Measurements from ENCODE around the gene SPACA9.

Gene SPACA9

GRCh38 chr9:132888151-132888550 is 9.5 kb downstream of the SPACA9 start:
- in situ Hi-C loops (cut with HindIII; ENCODE audit: low sequenced_read_pairs): no loop called here

- in situ Hi-C loops (cut with HindIII; ENCODE audit: low sequenced_read_pairs): no loop called here
These were observed 13.7 kb downstream of the SPACA9 start for GRCh38 chr9:132892400-132892799.

- in situ Hi-C loops (cut with HindIII; ENCODE audit: low sequenced_read_pairs): no loop called here
These were observed 15.6 kb downstream of the SPACA9 start for GRCh38 chr9:132894346-132894745.

GRCh38 chr9:132894862-132895835 is 16.5 kb downstream of the SPACA9 start:
- in situ Hi-C loops (cut with HindIII; ENCODE audit: low sequenced_read_pairs): no loop called here

- in situ Hi-C loops (cut with HindIII; ENCODE audit: low sequenced_read_pairs): no loop called here
These were observed 17.6 kb downstream of the SPACA9 start for GRCh38 chr9:132896264-132896663.

- in situ Hi-C loops (cut with HindIII; ENCODE audit: low sequenced_read_pairs): no loop called here
These were observed 18.2 kb downstream of the SPACA9 start for GRCh38 chr9:132896906-132897305.

- in situ Hi-C loops (cut with HindIII; ENCODE audit: low sequenced_read_pairs): no loop called here
These were observed 19.4 kb downstream of the SPACA9 start for GRCh38 chr9:132898051-132898450.

- in situ Hi-C loops (cut with HindIII; ENCODE audit: low sequenced_read_pairs): no loop called here
These were observed 23.4 kb downstream of the SPACA9 start for GRCh38 chr9:132901858-132902831.

GRCh38 chr9:132903574-132904492 is 25.1 kb downstream of the SPACA9 start:
- in situ Hi-C loops (cut with HindIII; ENCODE audit: low sequenced_read_pairs): no loop called here

GRCh38 chr9:132905726-132906125 is 27.0 kb downstream of the SPACA9 start:
- in situ Hi-C loops (cut with HindIII; ENCODE audit: low sequenced_read_pairs): no loop called here

GRCh38 chr9:132908635-132909034 is 29.9 kb downstream of the SPACA9 start:
- in situ Hi-C loops (cut with HindIII; ENCODE audit: low sequenced_read_pairs): no loop called here

GRCh38 chr9:132909311-132909710 is 30.6 kb downstream of the SPACA9 start:
- in situ Hi-C loops (cut with HindIII; ENCODE audit: low sequenced_read_pairs): no loop called here

- in situ Hi-C loops (cut with HindIII; ENCODE audit: low sequenced_read_pairs): no loop called here
These were observed 31.7 kb downstream of the SPACA9 start for GRCh38 chr9:132910376-132910775.

- in situ Hi-C loops (cut with HindIII; ENCODE audit: low sequenced_read_pairs): no loop called here
These were observed 33.4 kb downstream of the SPACA9 start for GRCh38 chr9:132912131-132912530.

- in situ Hi-C loops (cut with HindIII; ENCODE audit: low sequenced_read_pairs): no loop called here
These were observed 36.2 kb downstream of the SPACA9 start for GRCh38 chr9:132914924-132915323.

GRCh38 chr9:132919614-132920268 is 41.0 kb downstream of the SPACA9 start:
- in situ Hi-C loops (cut with HindIII; ENCODE audit: low sequenced_read_pairs): no loop called here

- in situ Hi-C loops (cut with HindIII; ENCODE audit: low sequenced_read_pairs): no loop called here
These were observed 44.7 kb downstream of the SPACA9 start for GRCh38 chr9:132923346-132923902.

- in situ Hi-C loops (cut with HindIII; ENCODE audit: low sequenced_read_pairs): no loop called here
These were observed 49.0 kb downstream of the SPACA9 start for GRCh38 chr9:132927704-132928103.

- in situ Hi-C loops (cut with HindIII; ENCODE audit: low sequenced_read_pairs): no loop called here
These were observed 52.6 kb downstream of the SPACA9 start for GRCh38 chr9:132931178-132931735.

All from DLD1 (cell line).